Measurements from ENCODE around the gene ARTN.

Gene ARTN

GRCh38 chr1:43933386-43934100 lies at the start of gene ARTN:
Gene ARTN (plus strand): TSS chr1:43933801. CDS start chr1:43935657, 1,856 bp downstream.
- DNase-seq (ENCODE audit: low read depth) = no peak

GRCh38 chr1:43885279-43885801 lies 48.3 kb upstream of the ARTN start:
- DNase-seq (ENCODE audit: low read depth) = no peak

- DNase-seq (ENCODE audit: low read depth) = no peak
Observed at GRCh38 chr1:43887748-43888147, 45.9 kb upstream of the ARTN start.

GRCh38 chr1:43890815-43891214 lies 42.8 kb upstream of the ARTN start:
- DNase-seq (ENCODE audit: low read depth) = no peak

DNA sequence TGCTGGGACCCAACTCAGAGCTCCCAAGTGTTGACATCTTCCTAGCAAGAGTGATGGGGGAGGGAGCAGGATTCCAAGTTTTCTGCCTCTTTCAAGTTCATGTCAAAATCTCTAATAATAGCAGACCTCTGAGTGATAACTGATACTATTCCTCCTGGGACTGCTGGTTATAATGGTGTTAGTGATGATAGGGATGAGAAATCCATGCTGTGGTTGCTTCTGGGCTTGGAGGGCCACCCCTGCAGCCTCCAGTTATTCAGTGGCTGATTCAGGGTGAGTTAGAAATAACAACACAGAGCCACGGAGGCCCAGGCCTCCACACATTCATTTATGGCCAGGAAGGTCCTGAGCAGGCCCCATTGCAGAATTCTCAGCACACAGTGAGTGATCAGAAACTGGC lies 40.6 kb upstream of the ARTN start:
- no peak for DNase-seq (ENCODE audit: low read depth)

DNA sequence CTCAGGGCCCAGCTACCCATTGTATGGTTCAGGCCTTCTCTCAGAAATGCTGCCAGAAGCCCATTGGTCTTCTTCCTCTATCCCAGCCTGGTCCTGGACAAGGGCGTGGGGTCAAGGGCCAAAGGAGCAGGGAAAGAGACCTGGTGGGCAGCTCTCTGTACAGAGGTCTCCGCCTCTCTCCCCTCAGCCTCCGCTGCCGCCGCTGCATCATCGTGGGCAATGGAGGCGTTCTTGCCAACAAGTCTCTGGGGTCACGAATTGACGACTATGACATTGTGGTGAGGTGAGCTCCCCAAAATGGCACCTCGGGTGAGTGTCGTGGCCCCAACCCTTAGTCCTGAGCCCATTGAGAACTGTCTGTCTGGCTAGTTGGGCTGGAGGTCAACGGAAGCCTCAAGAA lies 34.6 kb upstream of the ARTN start:
- DNase-seq (ENCODE audit: low read depth) = no peak

GRCh38 chr1:43900386-43900785 lies 33.2 kb upstream of the ARTN start:
- no peak for DNase-seq (ENCODE audit: low read depth)

DNA sequence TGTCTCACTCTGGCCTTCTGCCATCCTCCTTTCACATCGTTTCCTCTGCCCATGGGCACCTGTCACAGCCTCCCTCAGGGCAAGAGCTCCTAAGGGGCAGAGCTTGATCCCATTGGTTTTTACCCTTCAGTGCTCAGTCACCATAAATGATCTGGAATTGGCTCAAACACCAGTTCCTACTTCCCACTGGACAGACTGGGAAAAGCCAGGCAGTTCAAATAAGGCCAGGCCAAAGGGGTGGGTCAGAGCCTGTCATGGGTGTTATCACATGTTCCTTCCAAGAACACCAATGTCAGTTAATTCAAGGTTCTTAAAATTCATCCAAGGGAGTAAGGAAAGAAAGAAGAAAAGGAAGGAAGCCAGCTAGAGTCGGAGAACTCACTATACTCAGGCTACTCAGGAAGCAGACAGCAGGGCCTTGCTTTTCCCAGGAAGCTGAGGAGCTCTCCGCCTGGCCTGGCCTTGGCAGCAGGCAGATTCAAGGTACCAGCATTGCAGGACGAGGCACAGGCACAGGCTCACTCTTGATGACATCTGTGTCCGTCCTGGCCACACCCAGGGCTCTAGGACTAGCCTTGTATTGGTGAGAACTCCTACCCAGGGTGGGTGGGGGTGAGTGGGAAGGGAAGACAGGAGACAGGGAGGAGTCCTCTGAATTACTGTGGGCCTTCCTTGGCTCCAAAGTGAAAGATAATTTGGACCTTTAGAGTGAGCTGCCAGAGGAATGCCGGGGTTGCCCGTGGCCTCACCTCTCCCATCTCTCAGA lies 32.2 kb upstream of the ARTN start:
- no peak for DNase-seq (ENCODE audit: low read depth)

GRCh38 chr1:43902058-43902831 lies 31.4 kb upstream of the ARTN start:
- no peak for DNase-seq (ENCODE audit: low read depth)

DNA sequence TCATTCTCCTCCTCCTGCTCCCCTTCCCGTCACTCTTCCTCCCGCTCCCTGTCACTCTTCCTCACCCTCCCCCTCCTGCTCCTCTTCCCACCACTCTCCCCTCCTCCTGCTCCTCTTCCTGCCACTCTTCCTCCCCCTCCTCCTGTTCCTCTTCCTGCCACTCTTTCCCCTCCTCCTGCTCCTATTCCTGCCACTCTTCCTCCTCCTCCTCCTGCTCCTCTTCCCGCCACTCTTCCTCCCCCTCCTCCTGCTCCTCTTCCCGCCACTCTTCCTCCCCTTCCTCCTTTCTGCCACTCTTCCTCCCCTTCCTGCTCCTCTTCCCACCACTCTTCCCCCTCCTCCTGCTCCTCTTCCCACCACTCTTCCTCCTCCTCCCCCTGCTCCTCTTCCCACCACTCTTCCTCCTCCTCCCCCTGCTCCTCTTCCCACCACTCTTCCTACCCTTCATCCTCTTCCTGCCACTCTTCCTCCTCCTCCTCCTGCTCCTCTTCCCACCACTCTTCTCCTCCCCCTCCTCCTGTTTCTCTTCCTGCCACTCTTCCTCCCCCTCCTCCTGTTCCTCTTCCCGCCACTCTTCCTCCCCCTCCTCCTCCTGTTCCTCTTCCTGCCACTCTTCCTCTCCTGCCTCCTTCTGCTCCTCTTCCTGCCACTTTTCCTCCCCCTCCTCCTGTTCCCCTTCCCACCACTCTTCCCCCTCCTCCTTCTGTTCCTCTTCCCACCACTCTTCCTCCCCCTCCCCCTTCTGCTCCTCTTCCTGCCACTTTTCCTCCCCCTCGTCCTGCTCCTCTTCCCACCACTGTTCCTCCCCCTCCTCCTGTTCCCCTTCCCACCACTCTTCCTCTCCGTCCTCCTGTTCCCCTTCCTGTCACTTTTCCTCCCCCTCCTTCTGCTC lies 28.7 kb upstream of the ARTN start:
- DNase-seq (ENCODE audit: low read depth) = no peak

GRCh38 chr1:43908226-43908625 lies 25.4 kb upstream of the ARTN start:
- DNase-seq (ENCODE audit: low read depth) = no peak

GRCh38 chr1:43908858-43909257 lies 24.7 kb upstream of the ARTN start:
- DNase-seq (ENCODE audit: low read depth) = no peak

GRCh38 chr1:43910343-43910742 lies 23.3 kb upstream of the ARTN start:
- DNase-seq (ENCODE audit: low read depth) = no peak

DNA sequence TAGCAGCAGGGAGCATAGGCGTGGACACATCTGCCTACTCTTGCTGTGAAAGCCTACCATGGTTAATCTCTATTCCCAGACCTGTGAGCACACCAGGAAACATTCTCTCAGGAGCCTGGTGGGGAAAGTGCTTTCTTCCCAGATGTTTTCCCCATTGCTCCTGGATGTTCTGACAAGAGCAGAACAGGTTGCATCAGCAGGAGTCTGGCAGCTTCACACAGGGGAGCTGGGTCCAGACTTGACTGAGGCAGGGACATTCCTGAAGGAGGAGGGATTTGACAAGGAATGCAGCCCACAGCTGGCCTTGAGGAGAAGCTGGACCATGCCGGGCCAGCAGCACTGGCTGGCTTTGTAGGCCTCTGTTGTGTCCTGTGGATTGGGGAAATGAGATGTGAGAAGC lies 21.0 kb upstream of the ARTN start:
- no peak for DNase-seq (ENCODE audit: low read depth)

DNA sequence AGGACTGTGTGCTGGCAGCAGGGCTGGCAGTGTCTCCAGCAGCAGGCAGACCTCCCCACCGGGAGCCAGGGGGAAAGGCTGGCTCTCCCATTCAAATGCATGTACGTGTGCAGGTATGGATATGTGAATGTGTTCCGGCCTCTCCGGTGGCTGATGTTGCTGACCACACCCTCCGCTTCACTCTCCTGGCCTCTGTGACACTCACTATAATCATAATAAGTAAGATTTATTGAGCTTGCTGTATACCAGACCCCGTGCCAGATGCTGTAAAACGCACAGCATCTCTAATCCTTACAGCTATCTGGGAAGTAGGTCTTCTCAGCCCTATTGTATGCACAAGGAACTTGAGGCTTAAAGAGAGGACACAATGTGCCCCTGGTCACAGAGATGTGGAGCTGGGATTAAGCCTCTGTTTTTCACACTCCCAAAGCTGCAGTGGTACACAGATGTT lies 20.5 kb upstream of the ARTN start:
- no peak for DNase-seq (ENCODE audit: low read depth)

GRCh38 chr1:43913666-43914360 lies 19.8 kb upstream of the ARTN start:
- DNase-seq (ENCODE audit: low read depth) = no peak

DNA sequence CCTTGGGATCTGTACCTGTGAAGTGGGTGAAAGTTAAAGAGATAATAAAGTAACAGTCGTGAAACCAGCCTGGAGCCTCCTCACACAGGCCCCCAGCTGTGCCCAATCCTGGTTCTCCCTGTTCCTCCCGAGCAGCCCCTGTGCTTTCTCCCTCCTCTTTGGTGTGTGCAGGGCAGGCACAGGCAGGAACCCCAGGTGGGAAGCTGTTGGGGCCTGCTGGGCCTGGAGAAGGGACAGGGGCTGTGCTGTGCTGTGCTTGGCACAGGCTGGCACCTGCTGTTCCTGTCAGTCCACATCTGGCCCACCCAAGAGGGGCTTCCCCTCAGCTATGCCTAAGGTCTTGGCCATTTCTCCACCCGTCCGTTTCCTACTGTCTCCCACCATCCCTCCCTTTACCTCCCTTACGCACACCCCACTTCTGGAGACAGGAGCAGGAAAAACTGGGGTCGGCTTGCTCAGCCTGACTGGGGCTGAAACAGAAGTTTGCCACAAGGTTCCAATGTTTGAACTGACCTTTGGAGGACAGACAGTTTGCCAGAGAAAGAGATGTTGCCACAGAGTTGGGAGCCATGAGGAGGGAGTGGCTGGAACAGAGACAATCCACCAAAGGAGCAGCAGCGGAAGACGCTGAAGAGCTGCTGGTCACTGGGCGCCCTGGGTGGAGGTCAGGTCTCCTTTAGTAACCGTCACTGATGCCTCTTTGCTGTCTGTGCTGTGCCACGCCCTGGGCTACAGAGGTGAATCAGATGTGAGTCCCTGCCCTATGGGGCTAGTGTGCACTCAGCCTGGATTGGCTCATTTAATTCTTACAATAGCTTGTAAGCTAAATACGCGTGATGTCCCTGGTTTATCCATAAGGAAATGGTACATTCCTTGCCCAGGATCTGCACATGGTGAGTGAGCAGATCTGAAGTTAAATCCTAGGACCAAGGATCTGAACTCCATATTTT lies 18.8 kb upstream of the ARTN start:
- DNase-seq (ENCODE audit: low read depth) = no peak

- DNase-seq (ENCODE audit: low read depth) = no peak
Observed at GRCh38 chr1:43919906-43920305, 13.7 kb upstream of the ARTN start.

- no peak for DNase-seq (ENCODE audit: low read depth)
Observed at GRCh38 chr1:43921022-43921421, 12.6 kb upstream of the ARTN start.

DNA sequence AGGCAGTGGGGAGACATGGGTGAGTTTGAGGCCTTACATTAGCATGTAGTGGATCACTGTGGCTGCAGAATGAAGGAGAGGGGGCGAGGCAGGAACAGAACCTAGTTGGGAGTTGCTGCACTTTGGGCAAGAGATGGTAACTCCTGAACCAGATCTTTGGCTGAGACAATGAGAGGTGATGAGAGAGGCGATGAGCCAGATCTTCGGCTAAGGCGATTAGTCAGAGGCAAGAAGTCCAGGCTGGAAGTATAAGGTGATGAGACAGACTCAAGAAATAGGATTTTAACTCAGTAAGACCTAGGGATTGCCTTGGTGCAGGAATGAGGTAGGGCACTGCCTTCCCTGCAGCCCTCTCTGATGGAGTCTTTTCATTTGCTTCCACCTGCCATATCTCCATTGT lies 9.1 kb upstream of the ARTN start:
- DNase-seq (ENCODE audit: low read depth) = no peak

All from stimulated activated CD8-positive, alpha-beta memory T cell treated with anti-CD3 and anti-CD28 coated beads, Interleukin-12 subunit alpha, Interleukin-12 subunit beta, amount 100 ng/mL, for 4 hours (primary cell).